ENCODE data around the gene GRAMD2B.

GRAMD2B gene

DNA sequence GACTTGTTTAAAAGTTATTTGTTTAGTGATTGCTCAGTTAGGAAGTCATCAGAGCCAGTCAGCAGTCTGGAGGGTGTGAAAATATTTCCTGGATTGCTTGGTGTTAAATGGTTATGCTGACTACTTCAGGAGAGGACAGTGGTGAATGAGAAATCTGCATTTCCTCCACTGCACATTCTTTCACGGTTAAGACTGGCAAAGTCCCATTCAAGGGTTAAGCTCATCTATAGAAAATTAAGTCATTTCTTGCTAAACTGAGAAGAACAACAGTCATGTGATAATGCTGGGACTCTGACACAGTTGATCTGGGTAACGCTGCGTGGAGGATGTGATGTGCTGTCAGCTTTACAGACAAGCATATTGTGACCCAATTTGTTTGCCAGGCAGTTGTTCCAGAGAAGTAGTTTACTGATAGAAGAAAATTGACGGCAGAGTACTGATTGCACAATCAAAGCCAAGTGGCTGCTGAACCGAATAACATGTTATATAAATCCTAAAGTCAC lies 80.4 kb downstream of the GRAMD2B start:
- peak overlapping the region; percentile 46 for H3K27ac ChIP-seq (ENCODE audit: low read length, poor library complexity, severe bottlenecking)

DNA sequence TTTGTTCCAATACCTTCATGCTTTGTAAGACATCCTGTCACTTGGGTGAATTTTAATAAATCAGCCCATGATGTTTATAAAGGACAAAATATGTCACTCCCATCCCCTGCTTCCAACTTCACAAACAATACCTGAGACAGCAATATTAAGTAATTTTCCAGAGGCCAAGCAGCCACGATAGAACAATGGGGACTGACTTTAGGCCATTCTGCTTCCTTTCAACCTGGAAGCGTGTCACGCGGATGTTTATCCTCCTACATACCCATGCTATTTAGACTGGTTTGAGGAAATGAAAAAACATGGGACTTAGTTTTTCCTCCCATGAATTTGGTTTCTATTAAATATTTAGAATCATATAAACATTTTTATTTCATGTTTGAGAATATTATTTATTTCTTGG lies 82.9 kb downstream of the GRAMD2B start:
- no peak overlapping the region for H4K8ac ChIP-seq (ENCODE audit: low read length)
- H3K4me1 ChIP-seq (ENCODE audit: control insufficient read depth, insufficient read depth, low read depth, low read length), result peaks cover 15% of the 10 kb centered on the region
- H3K14ac ChIP-seq (ENCODE audit: low read length in 2 of 2), result no peak overlapping the region
- WGBS, result 83% methylated on average over 1 of the region's 4 CpGs
- H2BK12ac ChIP-seq (ENCODE audit: low read length in 2 of 2), result no peak overlapping the region
- H2BK5ac ChIP-seq (ENCODE audit: low read depth, low read length, poor library complexity, severe bottlenecking), result no peak overlapping the region
- no peak overlapping the region for H3K27ac ChIP-seq (ENCODE audit: low read length, poor library complexity, severe bottlenecking)
- H2BK120ac ChIP-seq (ENCODE audit: low read depth, low read length), result no peak overlapping the region
- H3K36me3 ChIP-seq (ENCODE audit: control insufficient read depth in 1 of 2, insufficient read depth in 2 of 2, low read depth in 1 of 2, low read length in 2 of 2), result no peaks in the 10 kb centered on the region
- H2AFZ ChIP-seq (ENCODE audit: low read depth, low read length), result no peak overlapping the region
- H3K4me3 ChIP-seq (ENCODE audit: insufficient read depth in 1 of 2, low read depth in 1 of 2, low read length in 2 of 2), result no peak overlapping the region
- no peak overlapping the region for H3K23ac ChIP-seq (ENCODE audit: low read length in 2 of 2)
- no peaks in the 10 kb centered on the region for H3K27me3 ChIP-seq (ENCODE audit: control insufficient read depth in 1 of 2, insufficient read depth in 1 of 2, low read length in 2 of 2)
- H2BK15ac ChIP-seq (ENCODE audit: low read depth, poor library complexity, severe bottlenecking), result no peak overlapping the region
- H3K4ac ChIP-seq (ENCODE audit: low read depth in 1 of 2, low read length in 2 of 2), result no peak overlapping the region
- no peaks in the 10 kb centered on the region for H3K79me1 ChIP-seq (replicated peaks; ENCODE audit: low read length, poor library complexity, severe bottlenecking)
- DNase-seq, result no peak
- H2AK5ac ChIP-seq (ENCODE audit: low read length, severe bottlenecking), result no peak overlapping the region
- H3K18ac ChIP-seq (ENCODE audit: low read depth in 1 of 2, low read length in 2 of 2), result no peak overlapping the region
- H3K4me2 ChIP-seq (ENCODE audit: low read length, poor library complexity, severe bottlenecking), result no peak overlapping the region
- no peak overlapping the region for H4K91ac ChIP-seq (ENCODE audit: low read length)
- H3K9ac ChIP-seq (ENCODE audit: low read length), result no peak overlapping the region
- H3K9me3 ChIP-seq (ENCODE audit: control insufficient read depth, low read length), result no peaks in the 10 kb centered on the region

More for the DNA sequence above, 80.4 kb downstream of the GRAMD2B start:
- Histone ChIP-seq H2BK120ac (ENCODE audit: low read depth, low read length) (no peak overlapping the region), H3K4ac (ENCODE audit: low read depth in 1 of 2, low read length in 2 of 2) (peak overlapping the region in 1 of 2 experiments; percentile 54), H3K79me1 (replicated peaks; ENCODE audit: low read length, poor library complexity, severe bottlenecking) (no peaks in the 10 kb centered on the region), H3K4me3 (ENCODE audit: insufficient read depth in 1 of 2, low read depth in 1 of 2, low read length in 2 of 2) (peak overlapping the region in 1 of 2 experiments; percentile 55), H3K4me2 (ENCODE audit: low read length, poor library complexity, severe bottlenecking) (no peak overlapping the region), H3K9ac (ENCODE audit: low read length) (peak overlapping the region; percentile 73), H2AK5ac (ENCODE audit: low read length, severe bottlenecking) (no peak overlapping the region), H3K9me3 (ENCODE audit: control insufficient read depth, low read length) (no peaks in the 10 kb centered on the region), H3K18ac (ENCODE audit: low read depth in 1 of 2, low read length in 2 of 2) (no peak overlapping the region), H3K36me3 (ENCODE audit: control insufficient read depth in 1 of 2, insufficient read depth in 2 of 2, low read depth in 1 of 2, low read length in 2 of 2) (no peaks in the 10 kb centered on the region), H3K27me3 (ENCODE audit: control insufficient read depth in 1 of 2, insufficient read depth in 1 of 2, low read length in 2 of 2) (no peaks in the 10 kb centered on the region), H3K14ac (ENCODE audit: low read length in 2 of 2) (no peak overlapping the region), H2BK12ac (ENCODE audit: low read length in 2 of 2) (no peak overlapping the region), H3K4me1 (ENCODE audit: control insufficient read depth, insufficient read depth, low read depth, low read length) (peaks cover 14% of the 10 kb centered on the region), H3K23ac (ENCODE audit: low read length in 2 of 2) (no peak overlapping the region), H4K8ac (ENCODE audit: low read length) (no peak overlapping the region), H4K91ac (ENCODE audit: low read length) (no peak overlapping the region), H2BK5ac (ENCODE audit: low read depth, low read length, poor library complexity, severe bottlenecking) (no peak overlapping the region), H2AFZ (ENCODE audit: low read depth, low read length) (no peak overlapping the region), H2BK15ac (ENCODE audit: low read depth, poor library complexity, severe bottlenecking) (no peak overlapping the region)
- DNase-seq, result peak; percentile 57
- WGBS, result 61% methylated on average over 3 of the region's 5 CpGs

DNA sequence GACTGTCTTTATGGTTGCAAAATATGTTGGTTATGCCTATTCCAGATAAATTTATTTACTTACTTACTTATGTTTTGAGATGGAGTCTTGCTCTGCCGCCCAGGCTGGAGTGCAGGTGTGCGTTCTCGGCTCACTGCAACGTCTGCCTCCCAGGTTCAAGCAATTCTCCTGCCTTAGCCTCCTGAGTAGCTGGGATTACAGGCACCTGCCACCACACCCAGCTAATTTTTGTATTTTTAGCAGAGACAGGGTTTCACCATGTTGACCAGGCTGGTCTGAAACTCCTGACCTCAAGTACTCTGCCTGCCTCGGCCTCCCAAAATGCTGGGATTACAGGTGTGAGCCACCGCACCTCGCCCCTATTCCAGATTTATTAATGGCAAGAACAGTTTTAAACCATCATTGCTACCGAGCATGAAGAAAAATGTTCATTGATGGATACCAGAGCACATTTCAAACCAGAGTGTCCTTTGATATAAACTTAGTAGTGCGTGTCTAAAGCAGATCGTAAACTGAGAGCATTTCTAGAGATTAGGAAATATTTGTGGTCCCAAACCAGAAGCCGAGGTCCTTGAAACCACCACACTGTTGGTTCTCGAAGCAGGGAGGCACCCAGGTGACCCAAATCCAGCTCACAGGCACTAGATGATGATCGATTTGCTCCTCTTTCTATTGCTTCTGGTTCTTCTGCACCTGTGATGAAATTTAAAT lies 85.2 kb downstream of the GRAMD2B start:
- Histone ChIP-seq H3K27ac (ENCODE audit: low read length, poor library complexity, severe bottlenecking) (no peak overlapping the region), H3K9me3 (ENCODE audit: control insufficient read depth, low read length) (no peaks in the 10 kb centered on the region), H3K27me3 (ENCODE audit: control insufficient read depth in 1 of 2, insufficient read depth in 1 of 2, low read length in 2 of 2) (no peaks in the 10 kb centered on the region), H4K91ac (ENCODE audit: low read length) (no peak overlapping the region), H3K79me1 (replicated peaks; ENCODE audit: low read length, poor library complexity, severe bottlenecking) (no peaks in the 10 kb centered on the region), H3K4me2 (ENCODE audit: low read length, poor library complexity, severe bottlenecking) (no peak overlapping the region), H2BK120ac (ENCODE audit: low read depth, low read length) (no peak overlapping the region), H3K18ac (ENCODE audit: low read depth in 1 of 2, low read length in 2 of 2) (peak overlapping the region in 1 of 2 experiments; percentile 40), H4K8ac (ENCODE audit: low read length) (no peak overlapping the region), H3K9ac (ENCODE audit: low read length) (no peak overlapping the region), H3K23ac (ENCODE audit: low read length in 2 of 2) (no peak overlapping the region), H3K36me3 (ENCODE audit: control insufficient read depth in 1 of 2, insufficient read depth in 2 of 2, low read depth in 1 of 2, low read length in 2 of 2) (no peaks in the 10 kb centered on the region), H2BK12ac (ENCODE audit: low read length in 2 of 2) (peak overlapping the region in 1 of 2 experiments; percentile 10), H3K4me1 (ENCODE audit: control insufficient read depth, insufficient read depth, low read depth, low read length) (peaks cover 5% of the 10 kb centered on the region), H2AFZ (ENCODE audit: low read depth, low read length) (no peak overlapping the region), H2AK5ac (ENCODE audit: low read length, severe bottlenecking) (no peak overlapping the region), H2BK5ac (ENCODE audit: low read depth, low read length, poor library complexity, severe bottlenecking) (no peak overlapping the region), H3K14ac (ENCODE audit: low read length in 2 of 2) (no peak overlapping the region), H2BK15ac (ENCODE audit: low read depth, poor library complexity, severe bottlenecking) (no peak overlapping the region), H3K4ac (ENCODE audit: low read depth in 1 of 2, low read length in 2 of 2) (no peak overlapping the region), H3K4me3 (ENCODE audit: insufficient read depth in 1 of 2, low read depth in 1 of 2, low read length in 2 of 2) (no peak overlapping the region)
- 84% methylated on average over 13 of the region's 13 CpGs for WGBS
- peak; percentile 54 for DNase-seq

DNA sequence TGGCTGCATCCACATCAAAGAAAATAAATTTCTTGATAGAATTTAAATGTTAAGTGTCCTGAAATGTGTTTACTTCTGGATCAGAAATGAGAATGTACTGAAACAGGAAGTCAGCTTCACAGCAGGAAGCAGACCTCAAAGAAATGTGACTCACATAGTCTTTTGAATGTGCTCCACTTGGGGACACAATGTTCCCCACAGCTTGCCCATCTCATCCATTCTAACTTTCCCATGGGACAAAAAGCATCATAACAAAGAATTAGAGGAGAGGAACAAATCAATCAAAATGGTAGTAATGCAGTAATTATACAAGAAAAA lies 85.7 kb downstream of the GRAMD2B start:
- H3K9ac ChIP-seq (ENCODE audit: low read length), result no peak overlapping the region
- H2AK5ac ChIP-seq (ENCODE audit: low read length, severe bottlenecking), result no peak overlapping the region
- no peak overlapping the region for H3K4ac ChIP-seq (ENCODE audit: low read depth in 1 of 2, low read length in 2 of 2)
- no peak overlapping the region for H3K23ac ChIP-seq (ENCODE audit: low read length in 2 of 2)
- H3K36me3 ChIP-seq (ENCODE audit: control insufficient read depth in 1 of 2, insufficient read depth in 2 of 2, low read depth in 1 of 2, low read length in 2 of 2), result no peaks in the 10 kb centered on the region
- H3K4me3 ChIP-seq (ENCODE audit: insufficient read depth in 1 of 2, low read depth in 1 of 2, low read length in 2 of 2), result no peak overlapping the region
- H3K18ac ChIP-seq (ENCODE audit: low read depth in 1 of 2, low read length in 2 of 2), result no peak overlapping the region
- no peak overlapping the region for H4K8ac ChIP-seq (ENCODE audit: low read length)
- H2BK5ac ChIP-seq (ENCODE audit: low read depth, low read length, poor library complexity, severe bottlenecking), result no peak overlapping the region
- no peak overlapping the region for H4K91ac ChIP-seq (ENCODE audit: low read length)
- no peaks in the 10 kb centered on the region for H3K79me1 ChIP-seq (replicated peaks; ENCODE audit: low read length, poor library complexity, severe bottlenecking)
- no peak overlapping the region for H2BK15ac ChIP-seq (ENCODE audit: low read depth, poor library complexity, severe bottlenecking)
- no peaks in the 10 kb centered on the region for H3K27me3 ChIP-seq (ENCODE audit: control insufficient read depth in 1 of 2, insufficient read depth in 1 of 2, low read length in 2 of 2)
- peak; percentile 68 for DNase-seq
- no peak overlapping the region for H3K27ac ChIP-seq (ENCODE audit: low read length, poor library complexity, severe bottlenecking)
- H3K4me1 ChIP-seq (ENCODE audit: control insufficient read depth, insufficient read depth, low read depth, low read length), result peaks cover 3% of the 10 kb centered on the region
- H3K4me2 ChIP-seq (ENCODE audit: low read length, poor library complexity, severe bottlenecking), result no peak overlapping the region
- no peak overlapping the region for H2BK12ac ChIP-seq (ENCODE audit: low read length in 2 of 2)
- no peaks in the 10 kb centered on the region for H3K9me3 ChIP-seq (ENCODE audit: control insufficient read depth, low read length)
- H2AFZ ChIP-seq (ENCODE audit: low read depth, low read length), result no peak overlapping the region
- no peak overlapping the region for H3K14ac ChIP-seq (ENCODE audit: low read length in 2 of 2)
- no peak overlapping the region for H2BK120ac ChIP-seq (ENCODE audit: low read depth, low read length)
